Activated T-helper 9 cell treated with anti-CD3 and anti-CD28 coated beads, Interleukin-2, amount 50 U/mL, for 16 hours (primary cell): Measurements from ENCODE around the gene GPX3.
A peak's percentile ranks its signal among the peaks of the same experiment; 100 is the strongest.

ENCODE experiments used
- DNase-seq: peaks from one replicate; pipeline ENCODE4 v3.0.0-alpha.2; 2020; ENCODE audit warnings: low read depth

The GPX3 gene

GRCh38 chr5:151020304-151021110 lies at the start of gene GPX3:
Gene GPX3 (plus strand): TSS chr5:151020591. CDS start chr5:151020655, 64 bp downstream.
- DNase-seq: peak; percentile 12

DNA sequence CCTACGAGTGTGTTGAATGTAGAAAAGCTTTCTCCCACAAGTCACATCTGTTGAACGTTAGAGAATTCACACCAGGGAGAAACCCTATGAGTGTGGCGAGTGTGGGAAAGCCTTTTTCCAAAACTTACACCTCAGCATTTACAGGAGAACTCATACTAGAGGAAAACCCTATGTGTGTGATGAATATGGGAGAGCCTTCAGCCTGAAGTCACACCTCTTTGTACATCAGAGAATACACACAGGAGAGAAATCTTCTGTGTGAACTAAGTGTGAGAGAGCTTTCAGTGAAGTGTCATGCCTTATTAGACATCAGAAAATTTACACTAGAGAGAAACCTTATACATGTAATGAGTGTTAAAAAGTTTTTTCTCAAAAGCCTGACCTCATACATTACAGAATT lies 41.8 kb upstream of the GPX3 start:
- DNase-seq: no peak

DNA sequence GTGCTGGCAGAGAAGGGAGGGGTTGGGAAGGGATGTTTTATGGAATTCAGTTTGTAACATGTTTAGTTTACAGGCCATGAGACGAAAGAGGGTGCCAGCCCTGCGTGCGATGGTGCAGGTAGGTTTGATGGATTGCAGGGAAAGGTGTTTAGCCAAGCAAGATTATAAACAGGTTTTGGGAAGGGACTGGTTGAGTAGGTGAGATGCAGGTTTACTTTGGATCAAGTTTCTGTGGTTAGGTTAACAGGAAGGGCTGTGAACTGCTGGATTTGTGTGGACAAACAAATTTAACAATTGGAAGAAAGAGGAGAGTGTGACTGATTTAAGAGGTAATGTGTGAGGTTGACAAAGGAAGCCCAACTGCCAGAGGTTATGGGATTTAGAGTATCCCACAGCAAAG lies 32.6 kb upstream of the GPX3 start:
- no peak for DNase-seq

- DNase-seq: no peak
Measured at GRCh38 chr5:150989695-150990094, 30.7 kb upstream of the GPX3 start.

DNA sequence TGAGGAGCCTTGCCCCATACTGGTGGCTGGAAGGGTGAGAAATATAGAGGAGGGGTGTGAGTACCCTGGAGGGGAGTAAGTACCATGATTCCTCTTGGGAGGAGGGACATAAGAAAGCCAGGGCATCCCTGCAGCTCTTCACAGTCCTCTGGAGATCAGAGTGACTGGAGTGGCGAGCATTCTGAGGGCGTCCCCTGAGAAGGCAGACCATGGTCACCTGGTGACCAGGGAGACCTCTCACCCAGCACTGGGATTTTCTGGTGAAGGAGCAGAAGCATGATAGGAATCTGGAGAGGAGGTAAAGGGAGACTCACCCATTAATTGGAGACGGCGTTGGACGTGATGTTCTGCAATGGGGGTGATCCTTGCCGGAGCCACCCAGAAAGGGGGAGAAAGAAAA lies 27.7 kb upstream of the GPX3 start:
- DNase-seq: no peak

- no peak for DNase-seq
Measured at GRCh38 chr5:150993422-150993821, 27.0 kb upstream of the GPX3 start.

GRCh38 chr5:150993826-150994412 lies 26.5 kb upstream of the GPX3 start:
- DNase-seq: no peak

DNA sequence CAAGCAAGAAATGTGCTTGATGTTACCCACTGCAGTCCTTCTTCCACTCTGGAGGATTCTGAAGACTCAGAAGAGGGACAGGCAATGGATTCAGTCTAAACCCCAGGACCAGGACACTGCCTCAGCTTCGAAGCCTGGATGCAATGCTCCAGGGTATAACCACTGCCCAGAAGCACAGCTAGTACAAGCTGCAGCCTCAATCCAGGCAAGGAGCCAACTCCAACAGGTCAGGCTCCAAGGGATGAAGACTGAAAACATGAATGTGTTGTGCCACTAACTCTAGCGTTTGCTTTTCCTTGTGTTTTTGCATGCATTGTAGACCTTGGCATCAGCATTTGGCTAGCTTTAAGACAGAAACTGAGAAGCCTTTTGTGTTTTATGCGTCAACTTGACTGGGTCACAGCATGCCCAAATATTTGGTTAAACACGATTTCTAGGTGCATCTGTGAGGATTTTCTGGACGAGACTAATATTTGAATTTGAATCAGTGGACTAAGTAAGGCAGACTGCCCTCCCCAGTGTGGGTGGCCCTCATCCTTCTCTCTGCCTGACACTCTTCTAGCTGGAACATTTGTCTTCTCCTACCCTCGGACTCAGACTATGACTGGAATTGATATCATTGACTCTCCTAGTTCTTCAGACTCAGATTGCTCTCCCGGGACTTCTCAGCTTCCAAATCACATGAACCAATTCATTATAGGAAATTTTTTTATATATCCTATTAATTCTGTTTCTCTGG lies 20.5 kb upstream of the GPX3 start:
- DNase-seq: no peak

GRCh38 chr5:151001436-151001835 lies 19.0 kb upstream of the GPX3 start:
- no peak for DNase-seq

DNA sequence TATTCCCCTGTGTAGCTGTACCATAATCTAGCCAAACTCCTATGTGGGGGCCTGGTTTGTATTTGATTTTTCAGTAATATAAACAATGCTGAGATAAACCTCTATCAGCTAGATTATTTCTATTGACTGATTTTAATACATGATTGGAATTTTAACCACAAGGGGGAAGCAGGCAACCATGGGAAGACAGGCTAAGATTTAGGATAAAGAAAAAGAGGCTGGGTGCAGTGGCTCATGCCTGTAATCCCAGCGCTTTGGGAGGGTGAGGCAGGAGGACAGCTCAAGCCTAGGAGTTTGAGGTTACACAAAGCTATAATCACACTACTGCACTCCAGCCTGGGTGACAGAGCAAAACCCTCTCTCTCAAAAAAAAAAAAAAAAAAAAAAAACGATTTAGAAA lies 18.1 kb upstream of the GPX3 start:
- DNase-seq: no peak

- DNase-seq: no peak
Measured at GRCh38 chr5:151002681-151003502, 17.5 kb upstream of the GPX3 start.

DNA sequence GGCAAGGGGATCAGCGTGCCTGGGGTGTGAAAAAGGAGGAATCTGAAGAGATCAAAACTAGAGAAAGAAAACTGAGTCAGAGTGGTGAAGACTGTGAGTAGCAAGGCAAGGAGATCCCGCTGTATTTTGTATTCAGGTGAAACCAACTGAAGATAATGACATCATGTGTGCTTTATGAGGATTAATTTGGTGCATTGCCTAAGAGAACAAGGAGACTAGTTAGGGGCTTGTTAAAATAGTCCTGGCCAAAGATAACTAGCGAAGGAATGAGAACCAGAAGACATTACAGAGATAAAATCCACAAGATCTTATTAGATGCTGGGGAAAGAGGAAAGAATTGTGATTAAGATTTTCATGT lies 16.9 kb upstream of the GPX3 start:
- DNase-seq: no peak

GRCh38 chr5:151004499-151004898 lies 15.9 kb upstream of the GPX3 start:
- no peak for DNase-seq

DNA sequence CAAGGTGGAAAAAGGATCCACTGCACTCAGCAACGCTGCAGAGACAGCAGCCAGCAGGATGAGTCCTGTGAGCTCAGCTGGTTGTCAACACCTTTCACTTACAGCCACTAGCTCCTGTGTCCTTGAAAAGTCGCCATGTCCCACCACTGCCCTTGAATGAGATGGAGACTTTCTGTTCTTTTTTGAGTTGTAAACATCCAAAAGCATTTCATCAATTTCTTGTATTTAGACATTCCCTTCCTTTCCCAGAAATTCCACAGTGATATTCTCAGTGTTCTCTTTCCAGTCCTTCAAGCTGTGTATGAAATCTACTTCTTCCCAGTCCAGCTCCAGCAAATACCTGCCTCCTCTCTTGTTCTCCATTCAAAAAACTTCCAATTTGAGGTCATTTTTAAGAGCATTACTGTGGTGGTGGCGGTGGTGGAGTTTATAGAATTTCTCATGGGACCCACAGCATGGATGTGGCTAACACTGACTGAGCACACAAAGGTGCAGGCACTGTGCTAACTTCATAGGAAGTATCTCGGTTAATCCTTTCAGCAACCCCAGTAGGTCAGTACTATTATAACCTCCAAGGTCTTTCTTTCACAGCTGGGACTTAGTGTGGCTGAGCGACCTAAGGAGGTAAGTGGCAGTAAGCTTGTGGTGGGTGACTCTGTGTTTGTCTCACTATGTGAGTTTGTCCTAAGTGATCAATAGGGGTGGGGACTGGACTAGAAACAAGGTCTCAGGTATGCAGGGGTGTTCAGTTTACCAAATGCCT lies 15.0 kb upstream of the GPX3 start:
- no peak for DNase-seq

DNA sequence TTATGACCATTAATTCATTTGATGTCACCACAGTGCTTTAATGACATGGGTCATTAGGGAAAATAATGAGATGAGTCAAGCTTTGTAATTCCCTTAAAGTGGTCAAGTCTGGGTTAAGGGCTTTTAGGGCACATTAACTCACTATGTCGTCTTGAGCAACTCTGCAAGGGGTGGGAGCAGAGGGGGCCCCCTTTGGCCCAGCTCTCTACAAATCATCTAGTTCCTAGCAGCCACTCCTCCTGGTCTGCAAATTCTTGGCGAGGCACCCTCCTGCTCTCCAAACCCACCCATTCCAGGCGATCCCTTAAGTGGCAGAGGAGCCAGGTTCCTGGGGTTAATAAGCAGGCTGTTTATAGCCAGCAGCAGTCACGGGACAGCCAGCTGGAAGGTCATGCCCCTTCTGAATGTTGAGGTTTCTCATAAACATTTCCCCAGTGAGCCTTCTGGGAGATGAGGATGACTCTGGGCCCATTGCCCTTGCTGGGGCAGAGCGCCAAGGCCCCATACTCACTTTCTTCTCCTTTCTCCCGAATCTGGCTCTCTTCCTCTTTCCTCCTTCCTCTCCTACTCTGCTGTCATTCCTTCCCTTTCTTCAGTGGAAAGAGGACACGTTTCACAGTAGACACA lies 14.3 kb upstream of the GPX3 start:
- DNase-seq: no peak

DNA sequence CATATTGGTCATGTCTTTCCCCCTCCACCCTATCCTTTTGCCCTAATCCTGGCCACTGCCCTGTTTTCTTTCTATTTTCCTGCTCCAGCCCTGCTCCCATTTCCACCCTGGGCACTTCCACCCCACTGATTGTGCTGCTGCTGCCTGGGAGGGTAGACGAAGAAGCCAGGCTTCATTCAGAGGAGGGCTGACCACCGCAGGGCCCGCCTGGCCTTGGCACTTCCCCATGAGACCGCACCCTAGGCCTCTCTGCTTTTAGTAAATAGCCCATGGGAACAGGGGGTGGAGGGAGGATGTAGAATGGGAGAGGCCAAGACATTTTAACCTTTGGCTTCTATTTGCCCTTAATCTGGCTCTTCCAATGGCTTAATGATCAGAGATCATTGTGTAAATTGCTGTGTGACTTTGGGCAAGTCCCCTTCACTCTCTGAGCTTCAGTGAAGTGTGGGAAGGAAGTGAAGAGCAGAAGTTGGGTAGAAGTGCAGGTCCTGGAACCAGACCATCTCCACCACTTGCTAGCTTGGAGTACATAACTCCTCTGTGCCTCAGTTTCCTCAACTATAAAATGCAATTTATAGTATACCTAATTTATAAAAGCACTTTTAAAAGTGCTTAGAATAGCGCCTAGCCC lies 13.6 kb upstream of the GPX3 start:
- DNase-seq: no peak

GRCh38 chr5:151007430-151008209 lies 12.8 kb upstream of the GPX3 start:
- DNase-seq: no peak

- no peak for DNase-seq
Measured at GRCh38 chr5:151008210-151008491, 12.2 kb upstream of the GPX3 start.

DNA sequence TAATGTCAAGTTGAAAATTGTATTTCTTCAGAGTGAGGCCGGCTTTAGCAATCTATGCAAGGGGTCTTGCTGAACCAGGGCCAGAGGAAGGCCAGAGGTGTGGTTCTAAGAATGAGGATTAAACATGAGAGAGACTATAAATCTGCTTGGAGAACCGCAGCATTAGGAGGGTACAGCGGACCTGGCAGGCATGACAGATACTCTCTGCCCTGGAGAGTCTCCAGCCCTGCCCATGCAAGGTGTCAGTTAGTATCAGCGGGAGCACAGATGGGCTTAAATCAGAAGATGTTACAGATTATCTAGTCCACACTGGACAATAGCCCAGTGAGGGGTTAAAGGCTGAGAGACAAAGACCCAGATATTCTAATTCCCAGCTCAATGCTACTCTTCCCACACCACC lies 11.5 kb upstream of the GPX3 start:
- no peak for DNase-seq

DNA sequence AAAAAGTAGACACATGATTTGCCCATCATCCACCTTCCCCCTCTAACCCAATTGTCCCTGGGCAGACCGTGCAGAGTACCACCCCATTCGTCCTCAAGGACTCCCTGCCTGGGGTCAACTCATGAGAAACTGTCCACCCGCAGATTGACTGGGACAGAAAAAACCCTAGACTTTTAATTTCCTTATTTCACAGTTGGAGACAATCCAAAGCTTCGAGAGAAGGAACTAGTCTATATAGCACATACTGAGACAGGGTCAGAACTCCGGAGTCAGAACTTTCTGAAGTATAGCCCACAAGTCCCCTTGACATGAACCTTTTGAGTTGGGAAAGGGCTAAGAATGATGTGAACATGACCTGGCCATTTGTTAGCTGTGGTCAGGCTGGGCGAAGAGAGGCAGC lies 7.5 kb upstream of the GPX3 start:
- DNase-seq: no peak
